Transverse colon (tissue), 4 donors: Measurements from ENCODE around the gene APLN.

Experiments used
- CTCF ChIP-seq, 5 experiments: fragments of 200-600 bp in 3 of 5; fragments of 450-650 bp in 2 of 5; sonication (generic) in 3 of 5; IDR thresholded peaks; 1 replicate in 2 of 5; 2 replicates in 3 of 5; pipeline ENCODE4 v1.5.1; 2016 to 2017; ENCODE audit warnings: antibody characterized with exemption in 5 of 5, inconsistent platforms in 3 of 5, mild to moderate bottlenecking in 2 of 5, moderate library complexity in 1 of 5
- EP300 ChIP-seq: sonication (generic); formaldehyde crosslinking; IDR thresholded peaks from one replicate; pipeline ENCODE4 v1.6.1; 2017; ENCODE audit warnings: antibody characterized with exemption, low read depth
- POLR2A ChIP-seq: fragments of 450-650 bp; IDR thresholded peaks from one replicate; pipeline ENCODE4 v1.6.1; 2016; ENCODE audit warnings: antibody characterized with exemption, mild to moderate bottlenecking, moderate library complexity
- POLR2AphosphoS5 ChIP-seq, 3 donors: sonication (generic); formaldehyde crosslinking; IDR thresholded peaks; one replicate each; pipeline ENCODE4 v1.6.1; 2016; ENCODE audit warnings: antibody characterized with exemption in 3 of 3

- no peak for TF ChIP-seq CTCF (IDR thresholded peaks at IDR 0.05)
- TF ChIP-seq POLR2A = no peak
- TF ChIP-seq POLR2AphosphoS5 (IDR thresholded peaks at IDR 0.05) = no peak
- no peak for TF ChIP-seq EP300
Measured at GRCh38 chrX:129690435-129690834, 35.7 kb upstream of the APLN start.
